Embryonic facial prominence (tissue), 1 donor: ENCODE measurements around the gene ZNF23.
A peak's percentile ranks its signal among the peaks of the same experiment; 100 is the strongest.

Experiments used
- DNase-seq: peaks from one replicate; pipeline ENCODE4 v3.0.0-alpha.2; 2016; ENCODE audit errors: extremely low spot score

ZNF23 gene

DNA sequence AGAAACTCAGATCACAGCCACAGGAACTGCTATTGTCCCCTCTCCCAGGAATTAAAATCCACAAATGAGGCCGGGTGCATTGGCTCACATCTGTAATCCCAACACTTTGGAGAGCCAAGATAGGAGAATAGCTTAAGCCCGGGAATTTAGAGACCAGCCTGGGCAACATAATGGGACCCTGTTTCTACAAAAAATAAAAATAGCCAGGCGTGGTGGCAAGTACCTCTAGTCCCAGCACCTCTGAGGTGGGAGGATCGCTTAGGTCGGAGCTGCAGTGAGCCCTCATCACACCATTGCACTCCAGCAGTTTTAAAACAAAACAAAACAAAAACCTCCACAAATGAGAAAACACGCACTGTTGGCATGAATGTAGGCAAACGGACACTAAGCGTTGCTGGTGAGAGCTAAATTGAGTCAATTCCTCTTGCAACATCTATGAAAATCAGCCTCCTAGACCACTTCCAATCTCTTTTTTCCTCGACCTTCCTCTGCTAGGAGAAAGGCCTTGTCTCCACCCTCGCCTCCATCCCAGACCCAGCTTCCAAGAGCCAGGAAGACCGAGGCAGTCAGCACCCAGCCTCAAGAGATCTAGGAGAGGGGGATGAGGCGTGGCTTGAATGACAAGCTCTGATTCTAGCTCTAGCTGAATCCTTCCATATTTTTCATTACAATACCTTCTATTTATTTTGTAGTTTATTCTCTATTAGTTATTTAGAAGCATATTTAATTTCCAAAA lies 35.0 kb downstream of the ZNF23 start:
- no peak for DNase-seq

DNA sequence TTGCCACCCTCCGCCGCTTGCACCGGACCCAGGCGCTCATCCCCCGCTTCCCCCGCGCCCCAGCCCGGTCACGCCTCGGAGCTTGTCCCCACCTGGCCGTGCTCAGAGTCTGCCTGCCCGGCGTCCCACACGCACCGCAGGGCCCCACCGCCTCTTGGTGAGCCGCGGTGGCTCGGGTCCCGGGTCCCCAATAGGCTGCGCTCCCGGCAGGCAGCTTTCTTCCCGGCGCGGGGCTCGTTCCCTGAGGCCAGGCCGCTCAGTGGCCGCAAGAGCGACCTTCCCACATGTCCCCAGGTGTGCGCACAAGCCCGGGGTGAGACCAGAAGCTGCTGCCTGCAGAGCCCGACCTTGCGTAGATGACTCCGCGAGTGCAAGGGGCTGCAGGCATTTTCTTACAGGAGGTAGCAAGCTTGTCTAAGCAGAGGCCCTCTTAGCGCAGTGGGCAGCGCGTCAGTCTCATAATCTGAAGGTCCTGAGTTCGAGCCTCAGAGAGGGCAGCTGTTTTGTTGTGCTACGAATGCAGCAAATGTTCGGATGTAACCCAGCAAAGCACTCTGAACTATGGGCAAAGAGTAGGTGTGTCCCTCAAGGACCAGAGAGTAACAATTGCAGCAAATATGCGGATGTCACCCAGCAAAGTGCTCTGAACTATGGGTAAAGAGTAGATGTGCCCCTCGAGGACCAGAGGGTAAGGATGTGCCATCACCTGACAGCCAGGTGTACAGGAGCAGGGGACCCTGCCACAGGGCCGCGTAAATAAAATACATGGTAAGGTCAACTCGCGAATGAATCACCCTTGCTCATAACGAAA lies 35.8 kb downstream of the ZNF23 start:
- DNase-seq, result no peak

- no peak for DNase-seq
These were observed 36.3 kb downstream of the ZNF23 start for GRCh38 chr16:71425746-71426068.

- no peak for DNase-seq
These were observed 37.4 kb downstream of the ZNF23 start for GRCh38 chr16:71424626-71425025.

- DNase-seq, result no peak
These were observed 38.2 kb downstream of the ZNF23 start for GRCh38 chr16:71423865-71424264.

DNA sequence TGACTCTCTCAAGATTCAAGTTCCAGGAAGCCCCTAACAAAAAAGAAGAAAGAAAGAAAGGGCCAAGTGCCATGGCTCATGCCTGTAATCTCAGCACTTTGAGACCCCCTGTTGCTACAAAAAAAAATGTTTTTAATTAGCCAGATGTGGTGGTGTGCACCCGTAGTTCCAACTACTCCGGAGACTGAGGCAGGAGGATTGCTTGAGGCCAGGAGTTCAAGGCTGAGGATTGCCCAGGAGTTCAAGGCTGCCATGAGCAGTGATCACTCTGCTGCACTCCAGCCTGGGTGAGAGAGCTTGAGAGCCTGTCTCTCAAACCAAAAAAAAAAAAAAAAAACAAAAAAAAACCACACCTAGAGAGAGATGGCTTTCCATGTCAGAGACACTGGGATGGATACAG lies 39.0 kb downstream of the ZNF23 start:
- no peak for DNase-seq

DNA sequence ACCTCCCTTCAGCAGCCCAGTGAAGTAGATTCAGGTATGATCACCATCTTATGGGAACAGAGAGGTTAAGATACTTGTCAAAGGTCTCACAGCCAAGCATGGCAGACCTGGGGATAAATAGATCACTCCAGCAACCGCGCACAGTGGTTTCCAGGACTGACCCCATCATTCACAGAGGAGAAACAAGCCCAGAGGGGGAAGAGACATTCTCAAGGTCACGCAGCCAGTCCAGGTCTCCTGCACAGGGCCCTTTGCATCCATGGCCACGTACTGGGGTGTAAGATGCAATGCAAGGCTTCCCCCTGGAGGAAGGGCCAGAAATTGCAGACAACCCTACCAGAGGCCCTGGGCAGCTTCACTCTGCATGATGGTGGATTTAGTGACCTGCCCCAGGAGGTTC lies 40.1 kb downstream of the ZNF23 start:
- no peak for DNase-seq

GRCh38 chr16:71414038-71414437 lies 48.0 kb downstream of the ZNF23 start:
- DNase-seq, result no peak

DNA sequence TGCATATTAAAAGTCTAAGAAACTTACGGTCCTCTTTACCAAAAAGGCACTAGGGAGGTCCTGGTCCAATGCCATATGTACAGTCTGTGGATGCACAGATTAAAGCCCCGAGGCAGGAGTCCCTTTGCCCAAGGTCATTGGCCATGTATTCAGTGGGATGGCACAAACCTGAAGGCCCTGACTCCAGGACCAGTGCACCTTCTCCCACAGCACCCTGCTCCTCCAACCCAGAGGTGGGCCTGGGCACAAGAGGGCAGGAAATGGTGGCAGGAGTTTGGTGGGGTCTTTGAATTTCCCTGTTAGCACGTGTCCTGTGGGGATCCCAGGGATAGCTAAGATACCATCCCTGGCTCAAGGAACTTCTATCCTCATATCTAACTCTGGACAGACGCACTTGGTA lies 48.7 kb downstream of the ZNF23 start:
- DNase-seq, result no peak

- DNase-seq, result peak; percentile 53
These were observed 49.5 kb downstream of the ZNF23 start for GRCh38 chr16:71412270-71413160.

GRCh38 chr16:71410146-71410545 lies 51.9 kb downstream of the ZNF23 start:
- no peak for DNase-seq

GRCh38 chr16:71409011-71409775 lies 52.9 kb downstream of the ZNF23 start:
- no peak for DNase-seq

DNA sequence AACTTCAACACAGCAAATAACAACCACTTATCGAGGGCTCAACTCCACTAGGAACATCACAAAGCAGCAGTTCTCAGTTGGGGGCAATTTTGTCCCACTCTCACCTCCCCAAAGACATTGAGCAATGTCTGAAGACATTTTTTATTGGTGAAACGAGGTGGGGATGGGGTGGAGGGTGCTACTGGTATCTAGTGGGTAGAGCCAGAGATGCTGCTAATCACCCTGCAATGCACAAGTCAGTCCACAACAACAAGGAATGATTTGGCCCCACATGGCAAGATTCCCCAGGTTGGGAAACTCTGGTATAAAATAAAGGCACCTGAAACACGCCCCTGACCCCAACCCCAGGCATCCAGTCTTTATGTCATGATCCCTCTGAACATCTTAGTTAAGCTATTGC lies 53.5 kb downstream of the ZNF23 start:
- no peak for DNase-seq

DNA sequence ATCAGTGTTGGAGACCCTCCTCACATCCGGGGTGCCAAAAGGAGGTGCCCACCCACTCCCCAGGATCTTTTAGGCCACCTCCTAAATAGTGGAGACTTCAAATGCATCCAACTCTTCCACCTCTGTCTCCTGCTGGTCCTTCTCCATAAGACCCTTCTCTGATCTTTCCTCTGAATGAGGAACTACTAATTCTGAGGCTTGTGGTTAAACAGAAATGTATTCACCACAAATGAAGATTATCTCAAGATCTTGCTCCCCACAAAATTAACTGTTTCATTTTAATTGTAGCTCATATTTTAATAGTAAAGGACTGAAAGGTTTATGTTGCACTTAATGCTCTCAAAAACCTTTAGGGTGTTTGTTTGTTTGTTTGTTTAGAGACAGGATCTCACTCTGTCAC lies 54.3 kb downstream of the ZNF23 start:
- no peak for DNase-seq

DNA sequence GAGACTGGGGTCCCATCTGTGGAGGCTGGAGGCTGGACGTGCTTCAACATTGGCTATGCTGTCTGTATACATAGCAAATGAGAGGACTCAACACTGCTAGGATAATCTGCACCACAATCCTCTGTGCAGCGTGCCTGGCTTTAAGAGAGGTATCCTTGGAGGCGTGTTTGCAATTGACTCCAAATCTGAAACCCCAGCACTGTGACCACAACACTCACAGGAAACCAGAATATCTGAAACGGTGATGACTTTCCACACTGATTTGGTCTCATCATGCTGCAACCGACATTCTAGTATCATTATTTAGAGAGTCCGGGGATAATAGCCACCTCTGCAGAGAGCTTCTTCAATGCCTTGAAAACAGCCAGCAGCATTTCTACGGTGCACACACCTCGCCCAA lies 55.3 kb downstream of the ZNF23 start:
- no peak for DNase-seq

DNA sequence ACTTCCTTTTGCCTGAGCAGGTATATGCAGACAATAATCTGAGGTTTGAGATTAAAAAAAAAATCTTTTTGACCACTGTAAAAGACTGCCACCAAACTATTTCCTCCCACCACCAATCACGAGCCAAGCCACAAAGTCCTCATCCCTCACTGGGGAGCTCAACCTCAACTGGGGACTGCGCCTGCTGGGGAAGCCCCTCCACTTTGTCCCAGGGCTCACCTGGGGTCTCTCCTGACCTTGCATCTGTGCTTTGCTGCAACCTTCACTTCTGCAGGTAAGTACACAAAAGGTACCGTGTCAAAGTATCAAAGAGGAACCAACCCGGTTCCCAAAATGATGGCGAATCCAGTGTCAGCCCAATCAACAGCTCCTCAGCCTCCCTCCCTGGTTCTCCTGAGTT lies 55.7 kb downstream of the ZNF23 start:
- no peak for DNase-seq

DNA sequence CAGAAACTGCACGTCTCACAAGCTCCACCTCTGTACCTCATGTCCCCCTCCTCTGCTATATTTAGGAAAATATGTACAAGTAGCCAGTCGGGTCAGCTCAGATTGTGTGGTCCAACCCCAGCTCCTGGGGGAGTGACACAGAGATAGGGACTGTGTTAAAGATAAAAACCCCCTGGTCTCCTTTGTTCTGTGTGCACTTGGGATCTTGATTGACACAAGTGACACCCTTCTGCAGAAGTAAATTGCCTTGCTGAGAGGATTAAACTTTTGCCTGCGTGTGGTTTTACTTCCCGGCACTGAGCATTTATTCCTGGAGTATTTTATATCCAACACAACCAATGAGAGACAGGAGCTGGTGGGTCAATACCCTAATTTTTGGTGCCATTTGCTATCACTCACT lies 57.7 kb downstream of the ZNF23 start:
- DNase-seq, result no peak

GRCh38 chr16:71402674-71403073 lies 59.4 kb downstream of the ZNF23 start:
- DNase-seq, result no peak

DNA sequence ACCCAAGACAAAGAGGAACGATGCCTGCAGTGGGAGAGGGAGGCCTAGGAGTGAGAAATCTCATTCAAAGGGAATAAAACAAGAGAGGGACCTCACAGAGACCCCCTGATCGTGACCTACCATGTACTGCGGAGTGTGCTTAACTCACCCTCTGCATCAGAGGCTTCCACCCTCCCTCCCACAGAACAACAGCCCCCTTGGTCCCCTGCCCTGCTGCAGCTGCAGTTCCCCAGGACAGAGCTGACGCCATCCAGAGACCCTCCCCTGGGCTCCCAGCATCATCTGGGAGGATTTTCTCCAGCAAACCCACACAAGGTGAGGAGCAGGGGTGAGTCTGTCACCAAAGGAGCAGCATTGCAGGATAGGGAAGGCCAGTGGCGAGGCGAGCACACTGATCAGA lies 60.0 kb downstream of the ZNF23 start:
- no peak for DNase-seq

DNA sequence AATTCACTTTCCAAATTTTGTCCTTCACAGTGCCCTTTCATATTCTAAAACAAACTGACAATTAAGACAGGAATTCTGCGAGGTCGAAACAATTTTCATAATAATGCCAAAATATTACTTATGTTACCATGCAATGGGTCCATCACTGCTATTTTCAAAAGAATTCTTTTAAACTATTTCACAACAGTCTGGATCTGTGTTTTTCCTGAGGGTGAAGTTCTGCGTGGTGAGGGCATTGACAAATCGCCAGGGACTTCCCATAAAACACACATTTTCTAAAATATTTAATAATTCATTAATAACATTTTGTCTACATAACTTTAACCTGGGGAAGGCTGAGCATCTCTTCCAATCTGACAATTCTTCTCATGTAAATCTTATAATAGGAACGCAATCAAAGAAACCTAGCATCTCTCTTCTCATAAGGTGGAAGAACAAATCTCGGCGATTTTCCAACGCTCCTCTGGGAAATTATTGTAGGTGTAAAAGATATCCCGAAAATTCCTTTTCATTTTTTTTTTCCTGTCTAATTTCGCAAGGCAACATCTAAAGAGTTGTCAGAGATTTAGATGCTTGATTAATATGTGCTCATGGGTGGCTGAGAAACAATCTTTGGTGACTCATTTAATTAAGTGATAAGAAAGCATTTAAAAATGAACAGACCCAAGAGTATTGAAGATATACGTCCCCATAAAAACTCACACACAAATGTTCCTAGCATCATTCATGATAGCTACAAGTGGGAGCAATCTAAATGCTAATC lies 62.1 kb downstream of the ZNF23 start:
- no peak for DNase-seq
